Measurements from ENCODE around the gene LAMB4.
A peak's percentile ranks its signal among the peaks of the same experiment; 100 is the strongest.

The LAMB4 gene

DNA sequence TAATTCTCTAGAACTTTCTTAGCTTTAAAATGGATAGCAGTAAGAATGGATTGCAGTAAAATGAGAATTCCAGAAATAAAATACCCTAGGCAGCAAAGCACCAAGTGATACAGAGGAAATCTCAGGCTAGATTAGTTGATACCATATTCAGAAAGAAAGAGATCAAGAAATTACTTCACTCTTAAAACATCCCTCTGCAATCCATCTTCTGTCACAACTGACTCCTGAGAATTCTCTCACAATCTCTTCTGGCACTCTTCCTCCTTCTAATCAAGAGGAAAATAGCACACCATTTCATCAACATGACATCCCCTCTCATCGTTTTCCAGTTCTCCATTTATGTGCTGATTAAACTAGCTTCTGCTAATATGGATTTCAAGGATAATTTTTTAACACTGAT lies 85.0 kb downstream of the LAMB4 start:
- no peak for DNase-seq (ENCODE audit: low read depth, low spot score)

DNA sequence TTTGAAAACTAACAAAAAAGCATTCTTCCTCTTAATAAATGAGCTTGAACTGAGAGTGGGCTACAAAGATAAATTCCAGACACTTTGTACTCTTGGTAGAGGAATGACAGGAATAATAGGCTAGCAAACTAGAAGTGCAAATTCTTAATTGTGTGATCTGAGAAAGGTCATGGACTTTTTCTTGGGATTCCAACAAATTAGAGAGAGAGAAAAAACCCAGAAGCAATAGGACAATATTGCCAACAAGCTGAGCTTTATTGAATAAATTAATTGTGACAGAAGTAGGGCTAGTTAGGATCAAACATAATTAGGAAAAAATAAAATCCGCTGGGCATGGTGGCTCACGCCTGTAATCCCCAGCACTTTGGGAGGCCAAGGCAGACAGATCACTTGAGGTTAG lies 85.8 kb downstream of the LAMB4 start:
- no peak for DNase-seq (ENCODE audit: low read depth, low spot score)

DNA sequence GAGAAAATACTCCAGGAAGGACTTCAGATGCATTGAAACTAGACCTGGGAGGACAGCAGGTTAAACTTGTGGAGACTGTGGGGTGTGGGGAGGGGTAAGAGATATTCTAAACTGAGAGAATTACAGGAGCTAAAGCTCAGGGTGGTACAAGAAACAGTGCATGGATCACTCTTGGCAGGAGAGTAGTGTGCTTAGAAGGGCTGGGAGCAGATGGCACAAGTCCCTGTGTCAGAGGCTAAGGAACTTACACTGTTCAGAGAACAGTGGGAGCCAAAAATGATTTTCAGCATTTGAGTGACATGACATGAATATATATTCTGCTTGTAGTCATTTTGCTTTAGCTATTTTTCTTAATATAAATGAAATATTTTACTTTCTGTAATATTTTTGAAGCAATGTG lies 91.2 kb downstream of the LAMB4 start:
- DNase-seq (ENCODE audit: low read depth, low spot score), result no peak

DNA sequence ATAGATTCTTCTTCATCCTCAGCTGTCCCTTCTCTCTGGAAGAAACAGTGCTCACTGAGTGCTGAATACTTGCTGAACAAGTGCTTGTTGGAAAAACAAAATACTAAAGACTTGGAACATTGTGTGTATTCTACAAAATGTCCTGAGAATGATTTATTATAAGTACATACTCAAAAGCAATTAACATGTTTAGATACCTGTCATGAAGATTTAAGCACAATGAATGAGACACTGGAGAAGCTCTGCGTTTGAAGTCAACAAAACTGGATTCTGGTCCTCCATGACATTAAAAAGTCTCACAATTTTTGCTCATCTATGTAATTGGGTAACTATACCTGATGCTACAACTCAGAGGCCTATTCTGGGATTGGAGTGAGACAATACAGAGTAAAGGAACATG lies 92.4 kb downstream of the LAMB4 start:
- no peak for DNase-seq (ENCODE audit: low read depth, low spot score)

DNA sequence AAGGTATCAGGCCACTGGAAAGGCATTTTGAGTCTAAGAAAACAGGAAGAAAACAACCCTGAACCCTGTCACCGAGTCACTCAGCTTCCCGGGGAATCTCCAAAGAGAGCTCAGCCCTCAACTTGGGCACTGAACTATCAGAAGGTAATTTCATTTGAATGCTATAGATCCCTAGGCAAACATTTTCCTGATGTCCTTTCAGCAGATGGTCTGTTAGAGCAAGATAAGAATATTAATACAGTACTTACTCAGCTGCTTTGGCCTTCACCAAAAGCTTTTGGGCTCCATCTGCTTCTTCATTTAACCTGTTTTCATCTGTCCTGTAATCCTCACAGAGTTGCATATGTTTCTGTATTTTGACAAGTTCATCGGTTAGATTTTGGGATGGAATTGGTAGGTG lies 93.0 kb downstream of the LAMB4 start:
- no peak for DNase-seq (ENCODE audit: low read depth, low spot score)

DNA sequence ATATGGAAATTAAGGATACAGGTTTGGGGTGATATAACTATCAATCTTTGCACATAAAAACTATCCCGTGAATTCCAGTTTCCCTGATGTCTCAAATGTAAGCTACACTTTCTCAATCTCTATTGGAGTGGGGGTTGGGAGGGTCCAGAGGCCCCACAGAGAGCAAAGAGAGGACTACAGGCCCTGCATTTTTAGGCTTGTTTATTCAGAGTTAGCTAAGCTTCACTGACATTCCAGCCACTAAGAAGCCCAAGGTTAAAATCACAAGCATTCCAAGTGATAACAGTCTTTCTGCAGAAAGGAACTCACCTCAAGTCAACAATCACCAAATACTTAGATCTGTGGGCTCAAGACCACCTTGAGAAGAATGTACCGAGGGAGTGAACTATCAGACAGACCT lies 95.6 kb downstream of the LAMB4 start:
- peak; percentile 46 for DNase-seq (ENCODE audit: low read depth, low spot score)

DNA sequence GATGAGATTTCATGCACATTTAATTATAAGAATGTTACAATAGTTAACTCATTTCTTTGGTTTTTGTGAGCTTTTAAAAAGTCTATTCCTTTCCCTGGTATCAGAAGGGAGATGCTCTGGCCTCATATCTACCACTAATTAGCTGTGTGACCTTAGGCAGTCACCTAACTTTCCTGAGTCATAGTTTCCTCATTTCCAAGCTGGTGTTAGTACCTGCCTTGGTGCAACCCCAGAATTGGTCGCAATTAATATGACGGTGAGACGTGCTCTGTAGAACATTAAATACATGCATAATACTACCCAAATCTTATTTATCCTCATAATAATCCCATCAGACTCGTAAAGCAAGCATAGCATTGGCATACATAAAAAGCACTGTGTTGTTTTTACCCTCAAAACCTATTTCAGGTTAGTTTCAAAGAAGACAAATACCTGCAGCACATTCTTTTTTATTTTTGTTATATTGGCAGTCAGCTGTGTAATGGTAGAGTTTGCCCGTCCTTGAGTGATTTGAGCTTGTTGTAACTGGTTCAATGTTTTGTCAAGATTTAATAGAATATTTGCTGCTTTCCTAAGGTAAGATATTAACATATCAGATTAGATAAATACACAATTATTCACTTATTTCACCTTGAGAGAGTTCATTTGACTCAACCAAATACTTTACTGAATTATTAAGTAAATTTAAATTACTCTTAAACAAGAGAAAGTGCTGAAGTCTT lies 96.2 kb downstream of the LAMB4 start:
- no peak for DNase-seq (ENCODE audit: low read depth, low spot score)

DNA sequence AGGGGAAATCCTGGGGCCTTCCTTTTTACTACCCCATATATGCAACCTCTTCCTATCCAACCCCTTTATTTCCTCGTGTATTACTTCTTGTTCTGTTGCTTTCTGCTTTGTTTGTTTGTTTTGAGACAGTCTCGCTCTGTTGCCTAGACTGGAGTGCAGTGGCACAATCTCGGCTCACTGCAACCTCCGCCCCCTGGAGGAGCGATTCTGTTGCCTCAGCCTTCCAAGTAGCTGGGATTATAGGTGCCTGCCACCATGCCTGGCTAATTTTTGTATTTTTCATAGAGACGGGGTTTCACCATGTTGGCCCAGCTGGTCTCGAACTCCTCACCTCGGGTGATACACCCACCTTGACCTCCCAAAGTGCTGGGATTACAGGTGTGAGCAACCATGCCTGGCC lies 96.9 kb downstream of the LAMB4 start:
- peak; percentile 57 for DNase-seq (ENCODE audit: low read depth, low spot score)

DNA sequence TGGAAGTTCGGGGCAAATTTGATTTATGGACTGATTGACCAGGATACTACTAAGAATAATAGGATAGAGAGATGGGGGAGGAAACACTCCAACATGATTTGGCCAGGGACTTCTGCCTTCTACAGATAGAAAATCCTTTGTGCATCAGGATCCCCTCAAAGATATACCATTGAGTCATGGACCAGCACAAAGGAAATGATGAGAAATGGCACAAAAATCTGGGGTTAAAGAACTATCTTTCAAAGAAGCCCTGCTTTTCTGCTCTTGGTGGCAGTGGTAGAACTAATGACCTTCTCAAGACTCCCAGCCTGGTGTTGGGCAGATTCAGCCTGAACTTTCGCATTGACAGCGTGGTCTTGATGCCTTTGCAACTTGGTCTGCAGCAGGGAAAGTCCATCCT lies 99.6 kb downstream of the LAMB4 start:
- DNase-seq (ENCODE audit: low read depth, low spot score), result no peak

DNA sequence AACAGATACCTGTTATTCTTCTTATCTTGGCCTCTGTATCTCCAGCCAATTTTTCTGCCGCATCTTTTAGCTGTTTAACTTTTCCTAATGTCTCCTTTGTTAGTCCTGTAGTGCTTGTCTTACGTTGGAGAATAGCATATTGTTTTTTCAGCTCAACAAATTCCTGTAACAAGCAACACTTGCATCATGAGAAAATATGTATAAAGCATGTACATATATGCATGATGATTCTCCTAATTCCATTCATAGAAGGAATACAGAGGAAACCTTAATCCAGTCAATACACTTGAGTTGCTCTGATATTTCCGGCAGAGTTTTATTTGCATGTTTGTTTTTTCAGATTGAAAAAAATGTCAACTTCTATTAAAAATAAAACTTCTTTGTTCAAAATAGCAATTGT lies 101.1 kb downstream of the LAMB4 start:
- DNase-seq (ENCODE audit: low read depth, low spot score), result no peak

DNA sequence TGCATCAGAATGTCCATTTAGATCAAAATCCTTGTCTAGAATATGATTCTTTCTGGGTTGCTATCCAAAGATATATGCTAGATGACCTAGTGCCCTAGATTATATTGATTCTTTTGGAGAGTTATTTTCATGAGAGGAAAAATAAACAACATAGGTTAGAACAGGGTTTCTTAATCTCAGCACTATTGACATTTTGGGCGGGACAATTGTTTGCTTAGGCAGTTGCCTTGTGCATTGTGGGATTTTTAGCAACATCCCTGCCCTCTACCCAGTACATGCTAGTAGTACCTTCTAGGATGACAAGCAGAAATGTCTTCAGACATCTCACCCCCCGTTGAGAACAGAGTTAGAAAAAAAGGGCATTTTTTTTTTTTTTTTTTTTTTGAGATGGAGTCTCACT lies 102.0 kb downstream of the LAMB4 start:
- DNase-seq (ENCODE audit: low read depth, low spot score), result no peak

DNA sequence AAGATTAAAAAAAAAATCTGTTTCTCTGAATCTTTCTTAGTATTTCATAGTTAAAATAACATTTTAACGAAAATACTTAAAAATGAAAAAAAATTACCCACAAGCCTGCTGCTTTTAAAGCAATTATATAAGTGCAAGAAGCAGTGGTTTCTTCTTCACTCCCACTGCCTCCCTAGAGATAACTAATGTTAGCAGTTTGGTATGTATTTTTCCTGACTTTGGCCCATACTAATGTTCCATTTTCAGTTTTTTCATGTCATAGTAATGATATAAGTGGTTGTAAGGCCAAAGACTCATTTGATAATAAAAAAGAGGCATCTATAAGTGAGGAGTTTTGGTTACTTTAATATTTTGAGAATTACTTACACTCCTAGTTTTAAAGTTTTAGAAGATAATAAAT lies 102.9 kb downstream of the LAMB4 start:
- no peak for DNase-seq (ENCODE audit: low read depth, low spot score)

DNA sequence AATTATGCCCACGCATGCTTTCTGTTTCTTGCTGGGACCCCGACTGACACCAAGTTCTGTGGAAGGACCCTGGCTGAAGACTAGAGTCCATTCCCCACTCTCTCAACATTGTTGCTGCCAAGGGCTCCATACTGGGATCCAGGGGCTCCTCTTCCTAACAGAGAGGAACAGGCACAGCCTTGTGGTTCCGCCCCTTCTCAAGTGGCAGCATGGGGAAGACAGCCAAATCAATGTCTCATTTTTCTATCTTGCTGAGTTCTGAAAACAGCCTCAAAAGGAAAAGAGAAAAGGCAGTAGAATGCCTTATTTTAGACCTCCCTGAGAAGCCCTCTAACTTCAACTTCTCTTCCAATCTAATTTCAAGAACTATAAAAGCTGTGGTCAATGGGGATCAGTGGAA lies 103.5 kb downstream of the LAMB4 start:
- no peak for DNase-seq (ENCODE audit: low read depth, low spot score)

DNA sequence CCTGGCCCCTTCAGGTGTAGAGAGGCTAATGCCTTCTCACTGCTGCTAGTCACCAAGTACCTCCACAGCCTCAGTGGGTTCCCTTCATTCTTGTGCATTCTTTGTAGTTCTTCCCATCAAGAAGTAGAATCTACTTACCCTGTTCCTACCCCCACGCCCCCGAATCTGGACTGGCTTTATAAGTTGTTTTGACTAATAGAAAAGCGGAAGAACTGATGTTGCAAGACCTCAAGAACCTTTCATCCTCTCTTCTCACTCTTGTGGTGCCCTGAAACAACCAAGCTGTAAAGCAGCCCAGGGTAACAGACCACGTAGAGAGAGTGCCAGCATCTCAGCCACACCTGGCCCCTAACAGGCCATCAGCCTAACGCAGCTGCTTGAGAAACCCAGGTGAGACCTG lies 104.0 kb downstream of the LAMB4 start:
- DNase-seq (ENCODE audit: low read depth, low spot score), result no peak

DNA sequence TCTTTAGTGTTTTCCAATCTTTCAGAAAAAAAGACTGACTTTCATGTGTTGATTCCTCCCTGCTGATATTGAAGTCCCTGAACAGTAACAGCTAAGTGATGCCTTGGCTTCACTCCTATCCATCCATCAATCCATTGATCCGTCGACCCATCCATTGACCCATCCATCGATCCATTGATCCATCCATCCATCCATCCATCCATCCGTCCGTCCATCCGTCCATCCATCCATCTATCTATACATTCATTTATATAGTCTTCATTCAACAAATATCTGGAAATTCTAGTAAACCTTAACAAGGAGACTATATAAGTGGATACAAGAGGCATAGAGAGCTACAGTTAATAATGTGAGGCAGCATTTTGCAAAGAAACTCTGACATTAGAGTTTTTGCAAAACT lies 105.6 kb downstream of the LAMB4 start:
- no peak for DNase-seq (ENCODE audit: low read depth, low spot score)

DNA sequence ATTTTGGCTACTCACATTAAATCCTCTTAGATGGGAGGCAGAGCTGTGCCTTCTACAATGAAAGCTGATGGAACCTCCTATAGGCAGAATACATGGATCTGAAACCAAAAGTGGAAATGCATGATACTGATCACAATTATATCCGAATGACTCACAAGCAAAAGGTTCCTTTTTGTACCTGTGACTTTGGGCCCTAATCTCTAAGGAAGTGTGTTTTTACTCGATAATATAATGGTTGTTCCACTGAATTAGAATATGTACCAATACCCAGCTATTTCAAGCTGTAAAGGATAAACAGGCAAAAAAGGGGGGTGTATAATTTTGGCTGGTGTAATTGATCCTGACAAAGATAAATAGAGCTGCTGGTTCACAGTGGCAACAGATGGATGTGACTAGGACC lies 109.6 kb downstream of the LAMB4 start:
- no peak for DNase-seq (ENCODE audit: low read depth, low spot score)

DNA sequence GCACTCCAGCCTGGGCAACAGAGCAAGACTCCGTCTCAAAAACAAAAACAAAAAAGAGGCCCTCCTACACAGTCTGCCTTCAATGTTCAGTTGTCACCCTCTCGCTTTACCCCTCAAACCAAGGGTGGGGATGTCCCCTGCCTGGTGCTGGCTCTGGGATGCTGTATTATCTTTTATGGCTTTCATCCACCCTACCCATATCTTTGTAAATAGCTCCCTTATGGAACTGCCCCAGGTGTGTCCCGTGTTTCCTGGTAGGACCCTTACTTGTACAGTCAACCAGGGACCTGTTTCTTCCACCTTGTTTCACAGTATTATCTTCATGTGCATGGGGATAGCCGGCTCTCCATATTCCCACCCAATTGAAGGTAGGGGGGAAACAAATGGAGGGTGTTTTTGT lies 111.5 kb downstream of the LAMB4 start:
- DNase-seq (ENCODE audit: low read depth, low spot score), result no peak

DNA sequence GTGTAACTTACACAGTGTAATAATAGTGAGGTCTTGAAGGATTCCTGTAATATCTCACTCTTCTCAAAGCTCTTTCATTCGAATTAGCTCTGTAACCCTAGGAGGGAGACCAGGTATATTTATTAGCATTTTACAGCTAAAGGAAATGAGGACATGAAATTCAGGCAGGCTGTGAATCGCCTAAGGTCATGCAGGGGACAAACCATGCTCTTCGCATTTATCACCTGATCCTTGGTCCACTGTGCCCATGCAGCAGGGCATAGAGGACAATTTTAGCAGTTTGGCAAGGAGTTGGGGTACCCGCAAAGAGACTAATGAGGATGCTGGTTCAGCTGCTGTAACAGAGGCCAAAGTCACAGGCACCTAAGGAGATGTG lies 112.4 kb downstream of the LAMB4 start:
- DNase-seq (ENCODE audit: low read depth, low spot score), result no peak

DNA sequence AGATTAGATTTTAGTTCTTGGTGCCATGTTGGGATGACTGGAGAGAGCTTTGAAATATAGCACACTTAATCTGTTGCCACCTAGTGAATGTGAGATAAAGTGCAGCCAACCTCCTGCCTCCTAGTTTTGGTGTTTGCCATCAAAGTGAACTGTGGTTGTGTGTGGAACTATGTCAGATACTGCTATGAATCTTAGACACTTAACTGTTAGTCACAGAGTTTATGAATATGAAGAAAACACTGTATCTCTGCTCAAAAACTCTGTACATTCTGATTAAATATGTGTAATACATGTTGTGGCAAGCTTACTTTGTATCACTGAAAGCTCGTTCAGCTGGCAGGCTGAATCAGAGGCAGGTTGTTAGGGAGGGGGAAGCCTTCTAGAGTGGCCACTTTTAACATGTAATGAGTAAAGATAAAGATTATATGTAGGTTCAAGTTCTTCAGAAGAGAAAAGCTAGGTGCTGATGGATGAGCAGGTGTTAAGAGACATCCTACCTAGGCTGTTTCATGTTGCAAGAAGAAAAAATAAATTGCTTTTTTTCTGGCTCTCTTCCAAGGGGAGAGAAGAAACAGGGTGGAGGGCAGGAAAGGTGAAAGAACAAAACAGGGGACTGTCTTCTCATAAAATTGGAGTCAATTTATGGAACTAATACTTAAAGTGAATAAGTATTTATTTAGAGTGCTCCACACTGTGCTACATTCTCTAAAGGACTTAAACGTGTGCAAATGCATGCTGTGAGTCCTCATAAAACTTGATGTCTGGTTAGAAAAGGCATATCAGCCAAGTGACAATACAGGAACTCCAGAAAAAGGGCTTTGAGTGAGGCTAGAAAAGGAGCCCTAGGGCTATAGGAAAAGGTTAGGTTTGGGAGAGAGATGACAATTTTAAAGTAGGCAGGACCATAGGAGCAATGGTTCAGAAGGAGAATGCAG lies 113.1 kb downstream of the LAMB4 start:
- DNase-seq (ENCODE audit: low read depth, low spot score), result no peak

DNA sequence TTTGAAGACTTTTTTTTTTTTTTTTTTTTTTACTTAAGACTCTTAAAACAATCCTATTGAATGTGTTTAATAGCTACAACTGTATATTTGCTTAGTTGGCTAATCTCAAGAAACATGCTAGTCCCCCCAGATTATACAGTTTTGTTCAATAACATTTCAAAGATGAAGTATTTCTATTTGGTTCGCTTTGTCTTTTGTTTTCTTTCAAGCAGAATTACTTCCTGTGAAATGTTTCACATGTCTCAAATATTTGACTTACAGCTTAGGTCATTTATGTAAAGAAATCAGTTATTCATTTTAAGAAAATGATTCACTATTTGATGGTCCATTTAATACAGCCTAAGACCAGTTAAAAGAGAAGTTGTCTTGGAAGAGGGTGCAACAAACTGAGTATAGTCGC lies 114.4 kb downstream of the LAMB4 start:
- no peak for DNase-seq (ENCODE audit: low read depth, low spot score)

DNA sequence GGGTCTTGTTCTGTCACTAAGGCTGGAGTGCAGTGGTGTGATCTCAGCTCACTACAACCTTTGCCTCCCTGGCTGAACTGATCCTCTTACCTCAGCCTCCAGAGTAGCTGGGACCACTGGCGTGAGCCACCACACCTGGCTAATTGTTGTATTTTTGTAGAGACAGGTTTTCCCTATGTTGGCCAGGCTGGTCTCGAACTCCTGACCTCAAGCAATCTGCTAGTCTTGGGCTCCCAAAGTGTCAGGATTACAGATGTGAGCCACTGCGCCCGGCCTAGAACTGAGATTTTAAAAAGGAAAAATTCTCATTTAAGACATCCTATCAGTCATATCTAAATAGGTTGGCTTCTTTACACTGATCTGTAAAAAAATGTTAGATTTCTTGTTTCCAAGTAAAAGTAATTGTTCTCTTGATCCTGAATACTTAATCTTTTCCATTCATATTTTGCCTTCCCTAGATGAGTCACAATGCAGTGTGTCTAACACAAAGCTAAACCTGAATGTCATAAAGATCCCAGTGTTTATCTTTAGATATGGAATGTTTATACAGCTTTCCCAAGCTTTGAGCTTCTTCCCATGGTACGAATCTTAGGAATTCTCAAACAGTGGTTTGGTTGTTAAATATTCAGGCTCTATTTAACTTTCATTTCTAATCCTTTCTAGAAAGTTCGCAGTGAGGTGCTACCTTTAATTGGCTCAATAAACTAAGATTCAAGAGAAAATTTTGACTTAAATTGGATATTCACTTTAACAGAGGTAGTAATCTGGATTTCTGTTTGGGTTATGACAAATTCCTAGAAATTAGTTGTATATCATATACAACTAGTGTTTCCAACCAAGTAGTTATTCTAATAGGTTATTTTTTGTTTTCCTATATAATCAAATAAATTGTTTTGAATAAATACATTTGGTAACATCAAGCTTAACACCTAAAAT lies 115.1 kb downstream of the LAMB4 start:
- DNase-seq (ENCODE audit: low read depth, low spot score), result no peak

DNA sequence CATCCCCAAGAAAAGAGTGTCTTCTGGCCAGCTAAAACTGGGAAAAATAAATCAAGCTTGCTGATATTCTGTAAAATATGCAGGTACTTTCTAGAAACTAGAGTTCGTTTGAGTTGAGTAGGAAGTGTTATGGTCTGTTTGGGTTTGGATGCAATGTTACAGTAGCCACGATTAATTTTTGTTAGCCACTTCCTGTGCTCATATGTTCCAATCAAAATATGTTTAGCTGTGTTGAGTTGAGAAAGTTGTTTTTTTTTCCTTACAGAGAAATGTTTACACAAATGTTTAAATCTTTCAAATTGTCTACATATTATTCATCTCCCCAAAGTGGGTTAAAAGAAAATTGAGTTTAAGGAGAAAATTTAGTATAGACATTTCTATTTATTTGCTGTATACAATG lies 115.9 kb downstream of the LAMB4 start:
- no peak for DNase-seq (ENCODE audit: low read depth, low spot score)

Data from ELF-1 (cell line).